Measurements from ENCODE around the gene DNMT3B. TPM values are rescaled to one million over a fixed set of nuclear protein-coding genes. Genes with fewer than 3 reads are reported as not detected.

The DNMT3B gene
- total and polyA plus RNA-seq, 9 of the 15 experiments (the other 6 are each of a cell fraction or from before 2014, with no cell fraction given) = 9.3 to 74.8 (median 49.1) TPM

GRCh38 chr20:32751702-32752457 is 10.3 kb upstream of the DNMT3B start:
- CTCF ChIA-PET (ENCODE audit: low intra/inter-chr PET ratio) = no interaction called here
- TF ChIP-seq PHF8 (IDR thresholded peaks at IDR 0.05; ENCODE audit: borderline replicate concordance, low read length) (0 out of 2 replicates have a peak, but pooled peaks have one; percentile 3), ZFX (CRISPR knock-in tag; IDR thresholded peaks at IDR 0.05) (0 out of 2 replicates have a peak, but pooled peaks have one; percentile 1), RBM25 (IDR thresholded peaks at IDR 0.05; ENCODE audit: low read depth, low read length, severe bottlenecking) (peak; percentile 75), TSHZ1 (CRISPR knock-in tag; IDR thresholded peaks at IDR 0.05) (no peak), TFAP4 (CRISPR knock-in tag; IDR thresholded peaks at IDR 0.05; ENCODE audit: borderline replicate concordance) (0 out of 2 replicates have a peak, but pooled peaks have one; percentile 3), ZKSCAN8 (CRISPR knock-in tag; IDR thresholded peaks at IDR 0.05) (peak; percentile 30; the same call in 1 of the 2 replicates), AFF4 (CRISPR knock-in tag; IDR thresholded peaks at IDR 0.05) (0 out of 2 replicates have a peak, but pooled peaks have one; percentile 9), KLF1 (tag; IDR thresholded peaks at IDR 0.05) (0 out of 2 replicates have a peak, but pooled peaks have one; percentile 3), ZNF707 (CRISPR knock-in tag; conservative IDR thresholded peaks at IDR 0.05) (0 out of 2 replicates have a peak, but pooled peaks have one; percentile 12), ZBTB7A (IDR thresholded peaks at IDR 0.05; ENCODE audit: borderline replicate concordance, control insufficient read depth, low read depth, low read length) (peak; percentile 90), ZNF24 (IDR thresholded peaks at IDR 0.05) (peak; percentile 74), TAL1 (IDR thresholded peaks at IDR 0.05) (no peak), ZC3H8 (IDR thresholded peaks at IDR 0.05) (0 out of 2 replicates have a peak, but pooled peaks have one; percentile 11)

More at GRCh38 chr20:32751702-32752457, 10.3 kb upstream of the DNMT3B start:
- peaks cover 24 to 34% of the 10 kb centered on the region in 2 experiments for H3K4me1 ChIP-seq (replicated peaks in 1 of 2; ENCODE audit: control insufficient read depth in 2 of 2, insufficient read depth in 2 of 2, low read length in 2 of 2)
- intact Hi-C loops (cut with micrococcal nuclease) (no loop called here), in situ Hi-C loops (cut with MboI) (no loop called here)
- DNase-seq (ENCODE audit: extremely low read depth in 1 of 4, low spot score in 3 of 4) (no peak), ATAC-seq (peak; percentile 39), FAIRE-seq (peak; percentile 60)
- no peak overlapping the region for H2AFZ ChIP-seq (ENCODE audit: low read depth, low read length)
- 28% methylated on average over 5 of the region's 6 CpGs for WGBS (ENCODE audit: insufficient coverage, low coverage, missing lambda C conversion rate)
- POLR2A ChIA-PET = no interaction called here
- H3K27me3 ChIP-seq (ENCODE audit: control insufficient read depth in 2 of 2, insufficient read depth in 2 of 2, low read length in 2 of 2) = no peaks in the 10 kb centered on the region
- H3K4me2 ChIP-seq (ENCODE audit: insufficient read depth, low read length) = 0 out of 2 replicates have a peak overlapping the region, but pooled peaks have one; percentile 2
- H3K9ac ChIP-seq (ENCODE audit: insufficient read depth in 1 of 2, low read depth in 2 of 2, low read length in 2 of 2) = 0 out of 4 replicates have a peak overlapping the region, but pooled peaks of 1 of the 2 experiments have one; percentile 18
- peaks cover 3% of the 10 kb centered on the region; the same call in 1 of the 2 replicates for H4K20me1 ChIP-seq (replicated peaks; ENCODE audit: control insufficient read depth, insufficient read depth, low read length)
- no TSS peak for BruUV-seq (replicated peaks)
- H3K36me3 ChIP-seq (ENCODE audit: control insufficient read depth, insufficient read depth, low read length) = no peaks in the 10 kb centered on the region
- H3K9me1 ChIP-seq (ENCODE audit: control insufficient read depth, insufficient read depth, low read length) = no peaks in the 10 kb centered on the region
- no peak overlapping the region for H3K4me3 ChIP-seq
- no peaks in the 10 kb centered on the region for H3K9me3 ChIP-seq (replicated peaks; ENCODE audit: control insufficient read depth, insufficient read depth, low read depth, low read length)
- H3K79me2 ChIP-seq (ENCODE audit: control insufficient read depth, insufficient read depth, low read length) = no peaks in the 10 kb centered on the region
- H3K27ac ChIP-seq (ENCODE audit: extremely low read depth, low read depth, low read length) = peak overlapping the region; percentile 93

Measured in K562 (cell line).